Neural progenitor cell (in vitro differentiated cells): ENCODE data around the gene PPP4R1. TPM values are rescaled to one million over a fixed set of nuclear protein-coding genes. Genes with fewer than 3 reads are reported as not detected.
A peak's percentile ranks its signal among the peaks of the same experiment; 100 is the strongest.

ENCODE experiments used
- DNase-seq: peaks from one replicate; pipeline ENCODE4 v3.0.0-alpha.2; 2016; ENCODE audit warnings: low spot score
- H2AFZ ChIP-seq: fragments of 200-600 bp; sonication (generic); replicated peaks from 2 replicates; pipeline ENCODE4 v1.6.1; 2016; ENCODE audit warnings: antibody characterized with exemption
- H3F3A ChIP-seq: fragments of 200-600 bp; sonication (generic); 2 replicates; pipeline ENCODE4 v1.6.1; 2016; ENCODE audit warnings: antibody characterized with exemption, low read depth
- H3K27ac ChIP-seq: fragments of 200-600 bp; sonication (generic); 2 replicates; pipeline ENCODE4 v1.5.1; 2016; ENCODE audit warnings: mild to moderate bottlenecking
- H3K27me3 ChIP-seq: fragments of 200-600 bp; sonication (generic); 2 replicates; pipeline ENCODE4 v1.6.1; 2016; ENCODE audit warnings: mild to moderate bottlenecking, moderate library complexity
- H3K36me3 ChIP-seq: fragments of 200-600 bp; sonication (generic); 2 replicates; pipeline ENCODE4 v1.5.1; 2016
- H3K4me1 ChIP-seq: fragments of 200-600 bp; sonication (generic); 2 replicates; pipeline ENCODE4 v1.6.1; 2016; ENCODE audit warnings: mixed run types
- H3K4me2 ChIP-seq: fragments of 200-600 bp; sonication (generic); 2 replicates; pipeline ENCODE4 v1.6.1; 2016
- H3K4me3 ChIP-seq: fragments of 200-600 bp; sonication (generic); 2 replicates; pipeline ENCODE4 v1.5.1; 2016
- H3K79me2 ChIP-seq: fragments of 200-600 bp; sonication (generic); 2 replicates; pipeline ENCODE4 v1.6.1; 2016; ENCODE audit warnings: low read depth
- H3K9ac ChIP-seq: fragments of 200-600 bp; sonication (generic); 2 replicates; pipeline ENCODE4 v1.6.1; 2016
- H3K9me3 ChIP-seq: fragments of 200-600 bp; sonication (generic); 2 replicates; pipeline ENCODE4 v1.5.1; 2016; ENCODE audit warnings: low read depth
- H4K20me1 ChIP-seq: fragments of 200-600 bp; sonication (generic); 2 replicates; pipeline ENCODE4 v1.6.1; 2016; ENCODE audit warnings: low read depth
- H3K27ac Mint-ChIP-seq: 3 replicates; pipeline ENCODE4 v1.8.0; 2021; ENCODE audit warnings: mixed read lengths
- H3K27me3 Mint-ChIP-seq: 2 replicates; pipeline ENCODE4 v1.8.0; 2022; ENCODE audit warnings: low read depth, mild to moderate bottlenecking, inconsistent platforms, moderate library complexity, mixed read lengths; ENCODE audit not compliant: insufficient read depth
- H3K36me3 Mint-ChIP-seq: 3 replicates; pipeline ENCODE4 v1.8.0; 2021; ENCODE audit warnings: mixed read lengths
- H3K4me1 Mint-ChIP-seq: 3 replicates; pipeline ENCODE4 v1.8.0; 2021; ENCODE audit warnings: mixed read lengths
- H3K4me3 Mint-ChIP-seq: 3 replicates; pipeline ENCODE4 v1.8.0; 2021; ENCODE audit warnings: mild to moderate bottlenecking, moderate library complexity, mixed read lengths
- H3K9me3 Mint-ChIP-seq: 3 replicates; pipeline ENCODE4 v1.8.0; 2020; ENCODE audit warnings: mixed read lengths
- EZH2 ChIP-seq: fragments of 200-600 bp; sonication (generic); IDR thresholded peaks from 2 replicates; pipeline ENCODE4 v1.6.1; 2017; ENCODE audit warnings: antibody characterized with exemption, mild to moderate bottlenecking, moderate library complexity
- EZH2phosphoT487 ChIP-seq: fragments of 200-600 bp; sonication (generic); IDR thresholded peaks from 2 replicates; pipeline ENCODE4 v1.6.1; 2017; ENCODE audit warnings: antibody characterized with exemption
- total RNA-seq: library from RNA; depleted of rRNA; stranded (reverse); fragments of >200 nt; gene quantifications from 2 replicates; pipeline ENCODE4 v1.2.3, GENCODE V29; 2015; ENCODE audit warnings: low replicate concordance
- TF ChIP-seq, protein P1 (sequence below): fragments of 200-600 bp; sonication (generic); IDR thresholded peaks from 2 replicates; pipeline ENCODE4 v1.5.1; 2017; ENCODE audit warnings: antibody characterized with exemption, mild to moderate bottlenecking

PPP4R1 gene
- total RNA-seq, 1 donor from 2014 or later: 102 TPM

DNA sequence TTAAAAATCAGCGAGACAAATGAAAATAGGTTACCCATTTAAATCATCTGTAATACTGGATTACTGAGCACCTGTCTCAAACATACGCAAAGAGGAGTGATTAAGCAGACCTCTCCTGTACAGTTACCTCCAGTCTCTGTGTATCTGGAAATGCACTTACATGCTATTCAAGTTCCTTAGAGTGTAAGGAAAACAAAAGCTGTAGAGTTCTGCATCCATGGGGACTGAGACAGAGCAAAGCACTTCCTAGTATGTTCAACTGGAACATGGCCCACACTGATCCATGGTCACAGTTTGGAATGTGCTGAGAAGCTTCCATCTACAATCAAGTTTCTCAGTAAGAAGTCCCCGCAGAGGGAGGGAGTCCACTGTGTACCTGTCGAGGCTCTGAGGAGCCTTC, 63.9 kb downstream of the PPP4R1 start:
- Histone ChIP-seq H3F3A (no peaks in the 10 kb centered on the region), H3K4me2 (no peak overlapping the region), H3K36me3 (peaks cover 47% of the 10 kb centered on the region), H3K4me1 (no peaks in the 10 kb centered on the region), H3K9me3 (no peaks in the 10 kb centered on the region), H4K20me1 (no peaks in the 10 kb centered on the region), H3K9ac (no peak overlapping the region), H3K4me3 (no peak overlapping the region), H3K79me2 (no peaks in the 10 kb centered on the region), H3K27me3 (no peaks in the 10 kb centered on the region), H2AFZ (no peak overlapping the region), H3K27ac (no peak overlapping the region)
- no peak overlapping the region for H3K4me3 Mint-ChIP-seq
- TF ChIP-seq, protein P1, sequence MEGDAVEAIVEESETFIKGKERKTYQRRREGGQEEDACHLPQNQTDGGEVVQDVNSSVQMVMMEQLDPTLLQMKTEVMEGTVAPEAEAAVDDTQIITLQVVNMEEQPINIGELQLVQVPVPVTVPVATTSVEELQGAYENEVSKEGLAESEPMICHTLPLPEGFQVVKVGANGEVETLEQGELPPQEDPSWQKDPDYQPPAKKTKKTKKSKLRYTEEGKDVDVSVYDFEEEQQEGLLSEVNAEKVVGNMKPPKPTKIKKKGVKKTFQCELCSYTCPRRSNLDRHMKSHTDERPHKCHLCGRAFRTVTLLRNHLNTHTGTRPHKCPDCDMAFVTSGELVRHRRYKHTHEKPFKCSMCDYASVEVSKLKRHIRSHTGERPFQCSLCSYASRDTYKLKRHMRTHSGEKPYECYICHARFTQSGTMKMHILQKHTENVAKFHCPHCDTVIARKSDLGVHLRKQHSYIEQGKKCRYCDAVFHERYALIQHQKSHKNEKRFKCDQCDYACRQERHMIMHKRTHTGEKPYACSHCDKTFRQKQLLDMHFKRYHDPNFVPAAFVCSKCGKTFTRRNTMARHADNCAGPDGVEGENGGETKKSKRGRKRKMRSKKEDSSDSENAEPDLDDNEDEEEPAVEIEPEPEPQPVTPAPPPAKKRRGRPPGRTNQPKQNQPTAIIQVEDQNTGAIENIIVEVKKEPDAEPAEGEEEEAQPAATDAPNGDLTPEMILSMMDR: no peak
- TF ChIP-seq EZH2phosphoT487 (no peak), EZH2 (no peak)
- peaks cover 16% of the 10 kb centered on the region for H3K9me3 Mint-ChIP-seq
- H3K27me3 Mint-ChIP-seq: peaks cover 3% of the 10 kb centered on the region
- peaks cover 6% of the 10 kb centered on the region for H3K4me1 Mint-ChIP-seq
- no peak overlapping the region for H3K27ac Mint-ChIP-seq
- DNase-seq: no peak
- peaks cover 71% of the 10 kb centered on the region for H3K36me3 Mint-ChIP-seq

DNA sequence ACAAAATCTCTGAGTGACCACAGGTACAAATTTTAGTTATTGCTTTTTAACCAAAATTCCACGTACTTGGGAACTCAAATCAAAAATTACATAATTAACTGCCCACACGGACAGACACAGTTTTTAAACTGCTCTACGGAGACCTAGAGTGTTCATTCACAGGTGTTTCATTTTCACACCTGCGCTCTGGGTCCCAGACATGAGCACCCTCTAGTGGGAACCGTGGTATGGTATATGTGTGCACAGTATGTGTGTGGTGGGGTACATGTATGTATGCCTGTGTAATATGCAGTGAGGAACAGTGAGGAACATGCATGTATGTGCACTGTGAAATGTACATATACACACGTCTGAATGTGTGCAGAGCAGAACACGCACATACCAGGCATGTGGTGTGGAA, 65.0 kb downstream of the PPP4R1 start:
- Histone ChIP-seq H3K79me2 (no peaks in the 10 kb centered on the region), H3K4me1 (no peaks in the 10 kb centered on the region), H3K9me3 (no peaks in the 10 kb centered on the region), H3F3A (no peaks in the 10 kb centered on the region), H4K20me1 (no peaks in the 10 kb centered on the region), H2AFZ (no peak overlapping the region), H3K27me3 (no peaks in the 10 kb centered on the region), H3K36me3 (peaks cover 43% of the 10 kb centered on the region), H3K9ac (no peak overlapping the region), H3K4me3 (no peak overlapping the region), H3K27ac (no peak overlapping the region), H3K4me2 (no peak overlapping the region)
- Mint-ChIP-seq H3K27ac (no peak overlapping the region), H3K4me1 (peaks cover 6% of the 10 kb centered on the region), H3K9me3 (peaks cover 16% of the 10 kb centered on the region), H3K36me3 (peaks cover 74% of the 10 kb centered on the region), H3K27me3 (peaks cover 3% of the 10 kb centered on the region), H3K4me3 (no peak overlapping the region)
- TF ChIP-seq, protein P1: peak; percentile 16
- TF ChIP-seq EZH2phosphoT487 (no peak), EZH2 (no peak)
- no peak for DNase-seq

DNA sequence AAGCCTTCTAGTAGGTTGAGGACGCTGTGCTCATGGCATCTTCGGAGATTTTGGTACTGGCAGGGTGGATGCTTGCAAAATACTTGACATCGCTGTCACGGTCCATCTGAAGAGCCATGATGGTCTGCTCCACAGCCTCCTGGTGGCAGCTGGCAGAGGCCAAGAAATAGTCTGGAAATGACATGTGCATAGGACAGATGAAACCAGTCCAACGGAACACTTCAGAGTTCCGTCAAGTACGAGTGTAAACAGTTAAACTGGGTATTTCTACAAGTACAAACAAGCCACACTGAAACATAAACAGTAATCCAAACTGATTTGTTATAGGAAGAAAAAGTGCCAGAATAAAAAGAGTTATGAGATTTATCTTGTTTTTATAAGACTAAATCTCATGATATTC, 66.6 kb downstream of the PPP4R1 start:
- H3K79me2 ChIP-seq: no peaks in the 10 kb centered on the region
- Mint-ChIP-seq H3K27me3 (peaks cover 3% of the 10 kb centered on the region), H3K9me3 (peaks cover 8% of the 10 kb centered on the region), H3K4me3 (no peak overlapping the region), H3K36me3 (peaks cover 69% of the 10 kb centered on the region), H3K27ac (no peak overlapping the region), H3K4me1 (peaks cover 11% of the 10 kb centered on the region)
- H3K9me3 ChIP-seq: no peaks in the 10 kb centered on the region
- no peaks in the 10 kb centered on the region for H3K4me1 ChIP-seq
- H2AFZ ChIP-seq: no peak overlapping the region
- DNase-seq: no peak
- H3K4me2 ChIP-seq: no peak overlapping the region
- TF ChIP-seq EZH2 (no peak), EZH2phosphoT487 (no peak)
- TF ChIP-seq, protein P1: no peak
- H3K4me3 ChIP-seq: no peak overlapping the region
- no peak overlapping the region for H3K27ac ChIP-seq
- H3F3A ChIP-seq: no peaks in the 10 kb centered on the region
- H4K20me1 ChIP-seq: no peaks in the 10 kb centered on the region
- no peak overlapping the region for H3K9ac ChIP-seq
- H3K36me3 ChIP-seq: peaks cover 33% of the 10 kb centered on the region
- H3K27me3 ChIP-seq: no peaks in the 10 kb centered on the region
